HEK293 (cell line): Measurements from ENCODE around the gene PGK2.

Source experiments
- CTCF ChIA-PET: fragments of 350-600 bp; formaldehyde crosslinking; extraction: SDS; loops from one replicate; lab custom pipeline; 2021; ENCODE audit warnings: antibody characterized with exemption; lab: Yijun Ruan, JAX
- POLR2A ChIA-PET: fragments of 300-600 bp; formaldehyde crosslinking; extraction: SDS; loops from one replicate; lab custom pipeline; 2020; ENCODE audit warnings: antibody characterized with exemption, inconsistent platforms; lab: Yijun Ruan, JAX
- H3K27ac ChIP-seq: fragments of 200-500 bp; sonication (Bioruptor generic); 2 replicates; pipeline ENCODE4 v1.5.1; 2014; ENCODE audit warnings: low read depth, low read length, control low read depth, inconsistent platforms; ENCODE audit errors: extremely low read depth
- H3K36me3 ChIP-seq, 2 experiments: fragments of 200-500 bp in 1 of 2; sonication (Bioruptor generic) in 1 of 2; 1 replicate in 1 of 2; 2 replicates in 1 of 2; pipeline ENCODE4 v1.5.1; 2014 to 2017; ENCODE audit warnings: inconsistent platforms in 2 of 2, low read length in 2 of 2; ENCODE audit not compliant: control insufficient read depth in 2 of 2, insufficient read depth in 1 of 2
- H3K4me1 ChIP-seq: fragments of 200-500 bp; sonication (Bioruptor generic); 2 replicates; pipeline ENCODE4 v1.5.1; 2014; ENCODE audit warnings: mild to moderate bottlenecking, low read length, inconsistent platforms; ENCODE audit not compliant: control insufficient read depth, insufficient read depth
- H3K4me3 ChIP-seq: 2 replicates; pipeline ENCODE4 v1.5.1; 2011; ENCODE audit warnings: low read depth, mild to moderate bottlenecking, control low read depth, low read length, moderate library complexity
- H3K9me3 ChIP-seq: fragments of 200-500 bp; sonication (Bioruptor generic); 2 replicates; pipeline ENCODE4 v1.5.1; 2014; ENCODE audit warnings: low read depth, low read length, inconsistent platforms; ENCODE audit not compliant: control insufficient read depth, insufficient read depth
- TCF7L2 ChIP-seq: IDR thresholded peaks from 2 replicates; pipeline ENCODE4 v1.6.1; 2011; ENCODE audit warnings: low read depth, mild to moderate bottlenecking, inconsistent platforms, low read length, moderate library complexity, borderline replicate concordance
- YY2 ChIP-seq: fragments of 450-650 bp; formaldehyde crosslinking; IDR thresholded peaks from 2 replicates; pipeline ENCODE4 v1.5.1; 2016; ENCODE audit warnings: missing biosample characterization, missing genetic modification characterization
- ZEB2 ChIP-seq: fragments of 450-650 bp; formaldehyde crosslinking; IDR thresholded peaks from 2 replicates; pipeline ENCODE4 v1.5.1; 2016; ENCODE audit warnings: missing biosample characterization, missing genetic modification characterization
- ZNF10 ChIP-seq: fragments of 450-650 bp; formaldehyde crosslinking; IDR thresholded peaks from 2 replicates; pipeline ENCODE4 v1.5.1; 2017; ENCODE audit warnings: missing biosample characterization, missing genetic modification characterization
- ZNF121 ChIP-seq: fragments of 450-650 bp; formaldehyde crosslinking; IDR thresholded peaks from 2 replicates; pipeline ENCODE4 v1.5.1; 2016; ENCODE audit warnings: missing biosample characterization, missing genetic modification characterization
- ZNF132 ChIP-seq: fragments of 450-650 bp; formaldehyde crosslinking; IDR thresholded peaks from 2 replicates; pipeline ENCODE4 v1.5.1; 2017; ENCODE audit warnings: missing biosample characterization, missing genetic modification characterization, borderline replicate concordance
- ZNF16 ChIP-seq: fragments of 450-650 bp; formaldehyde crosslinking; IDR thresholded peaks from 2 replicates; pipeline ENCODE4 v1.5.1; 2016; ENCODE audit warnings: low read depth, missing biosample characterization, missing genetic modification characterization
- ZNF211 ChIP-seq: fragments of 450-650 bp; formaldehyde crosslinking; IDR thresholded peaks from 2 replicates; pipeline ENCODE4 v1.5.1; 2016; ENCODE audit warnings: low read depth, missing biosample characterization, missing genetic modification characterization
- ZNF23 ChIP-seq: fragments of 450-650 bp; formaldehyde crosslinking; IDR thresholded peaks from 2 replicates; pipeline ENCODE4 v1.5.1; 2016; ENCODE audit warnings: missing biosample characterization, missing genetic modification characterization, borderline replicate concordance
- ZNF24 ChIP-seq: fragments of 450-650 bp; formaldehyde crosslinking; IDR thresholded peaks from 2 replicates; pipeline ENCODE4 v1.5.1; 2016; ENCODE audit warnings: missing biosample characterization, missing genetic modification characterization
- ZNF341 ChIP-seq: fragments of 450-650 bp; formaldehyde crosslinking; IDR thresholded peaks from 2 replicates; pipeline ENCODE4; 2016; ENCODE audit warnings: low read depth, missing biosample characterization, missing genetic modification characterization
- ZNF416 ChIP-seq: fragments of 450-650 bp; formaldehyde crosslinking; IDR thresholded peaks from 2 replicates; pipeline ENCODE4 v1.5.1; 2016; ENCODE audit warnings: missing biosample characterization, missing genetic modification characterization
- ZNF423 ChIP-seq: fragments of 450-650 bp; formaldehyde crosslinking; IDR thresholded peaks from 2 replicates; pipeline ENCODE4 v1.5.1; 2016; ENCODE audit warnings: missing biosample characterization, missing genetic modification characterization
- ZNF48 ChIP-seq: fragments of 450-650 bp; formaldehyde crosslinking; IDR thresholded peaks from 2 replicates; pipeline ENCODE4 v1.5.1; 2016; ENCODE audit warnings: missing biosample characterization, missing genetic modification characterization
- ZNF571 ChIP-seq: fragments of 450-650 bp; formaldehyde crosslinking; IDR thresholded peaks from 2 replicates; pipeline ENCODE4 v1.5.0; 2017; ENCODE audit warnings: missing biosample characterization, missing genetic modification characterization
- ZNF585B ChIP-seq: fragments of 450-650 bp; formaldehyde crosslinking; IDR thresholded peaks from 2 replicates; pipeline ENCODE4 v1.5.1; 2016; ENCODE audit warnings: missing biosample characterization, missing genetic modification characterization
- ZNF658 ChIP-seq: fragments of 450-650 bp; formaldehyde crosslinking; IDR thresholded peaks from 2 replicates; pipeline ENCODE4; 2016; ENCODE audit warnings: missing biosample characterization, missing genetic modification characterization
- ZNF677 ChIP-seq: fragments of 450-650 bp; IDR thresholded peaks from 2 replicates; pipeline ENCODE4 v1.5.0; 2018; ENCODE audit warnings: missing biosample characterization, mild to moderate bottlenecking, missing genetic modification characterization, moderate library complexity
- ZNF768 ChIP-seq: fragments of 450-650 bp; formaldehyde crosslinking; IDR thresholded peaks from 2 replicates; pipeline ENCODE4 v1.5.1; 2018; ENCODE audit warnings: missing biosample characterization, mild to moderate bottlenecking, missing genetic modification characterization
- ZNF776 ChIP-seq: fragments of 450-650 bp; formaldehyde crosslinking; IDR thresholded peaks from 2 replicates; pipeline ENCODE4 v1.5.0; 2017; ENCODE audit warnings: missing biosample characterization, missing genetic modification characterization, borderline replicate concordance
- TF ChIP-seq, protein P1 (sequence below): fragments of 450-650 bp; formaldehyde crosslinking; IDR thresholded peaks from 2 replicates; pipeline ENCODE4 v1.5.1; 2016; ENCODE audit warnings: missing biosample characterization, missing genetic modification characterization
- TF ChIP-seq, protein P2 (sequence below): fragments of 450-650 bp; formaldehyde crosslinking; IDR thresholded peaks from 2 replicates; pipeline ENCODE4 v1.5.1; 2016; ENCODE audit warnings: missing biosample characterization, missing genetic modification characterization
- TF ChIP-seq, protein P3 (sequence below): IDR thresholded peaks from 2 replicates; pipeline ENCODE4 v1.6.1; 2011; ENCODE audit warnings: mild to moderate bottlenecking, low read depth, low read length, borderline replicate concordance
- TF ChIP-seq, protein P4 (sequence below): fragments of 450-650 bp; formaldehyde crosslinking; IDR thresholded peaks from 2 replicates; pipeline ENCODE4 v1.5.1; 2016; ENCODE audit warnings: missing biosample characterization, missing genetic modification characterization
- TF ChIP-seq, protein P5 (sequence below): fragments of 450-650 bp; formaldehyde crosslinking; IDR thresholded peaks from 2 replicates; pipeline ENCODE4 v1.5.1; 2017; ENCODE audit warnings: missing biosample characterization, missing genetic modification characterization
- TF ChIP-seq, protein P6 (sequence below): fragments of 450-650 bp; formaldehyde crosslinking; IDR thresholded peaks from 2 replicates; pipeline ENCODE4 v1.5.1; 2017; ENCODE audit warnings: missing biosample characterization, missing genetic modification characterization

Gene PGK2

DNA sequence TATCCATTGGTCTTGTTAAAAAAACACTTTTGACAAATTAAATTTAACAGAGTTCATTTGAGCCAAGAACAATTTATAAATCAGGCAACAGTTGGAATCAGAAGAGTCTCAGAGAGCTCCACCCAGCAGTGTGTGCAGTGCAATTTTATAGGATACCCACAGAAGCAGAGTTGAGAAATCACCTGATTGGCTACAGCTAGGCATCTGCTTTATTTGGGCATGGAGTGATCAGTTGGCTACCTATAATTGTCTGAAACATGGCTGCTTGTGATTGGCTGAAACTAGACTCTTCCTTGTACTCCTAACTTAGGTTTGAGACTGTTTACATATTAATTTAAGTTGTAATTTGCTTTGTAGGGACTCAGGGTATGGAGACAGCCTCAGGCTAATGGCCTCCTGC, 12.0 kb downstream of the PGK2 start:
- no peaks in the 10 kb centered on the region for H3K9me3 ChIP-seq
- TF ChIP-seq ZNF341 (tag by site-specific recombination): no peak
- no peak for TF ChIP-seq ZNF571 (tag by site-specific recombination)
- no peak for TF ChIP-seq ZNF48 (tag by site-specific recombination)
- no peak for TF ChIP-seq ZNF423 (tag by site-specific recombination)
- TF ChIP-seq ZNF776 (tag by site-specific recombination): no peak
- no peak for TF ChIP-seq ZNF132 (tag by site-specific recombination)
- no peak for TF ChIP-seq ZNF211 (tag by site-specific recombination)
- TF ChIP-seq ZNF658: no peak
- no peak for TF ChIP-seq ZNF10
- no peak for TF ChIP-seq ZNF121 (tag by site-specific recombination)
- TF ChIP-seq, protein P1, sequence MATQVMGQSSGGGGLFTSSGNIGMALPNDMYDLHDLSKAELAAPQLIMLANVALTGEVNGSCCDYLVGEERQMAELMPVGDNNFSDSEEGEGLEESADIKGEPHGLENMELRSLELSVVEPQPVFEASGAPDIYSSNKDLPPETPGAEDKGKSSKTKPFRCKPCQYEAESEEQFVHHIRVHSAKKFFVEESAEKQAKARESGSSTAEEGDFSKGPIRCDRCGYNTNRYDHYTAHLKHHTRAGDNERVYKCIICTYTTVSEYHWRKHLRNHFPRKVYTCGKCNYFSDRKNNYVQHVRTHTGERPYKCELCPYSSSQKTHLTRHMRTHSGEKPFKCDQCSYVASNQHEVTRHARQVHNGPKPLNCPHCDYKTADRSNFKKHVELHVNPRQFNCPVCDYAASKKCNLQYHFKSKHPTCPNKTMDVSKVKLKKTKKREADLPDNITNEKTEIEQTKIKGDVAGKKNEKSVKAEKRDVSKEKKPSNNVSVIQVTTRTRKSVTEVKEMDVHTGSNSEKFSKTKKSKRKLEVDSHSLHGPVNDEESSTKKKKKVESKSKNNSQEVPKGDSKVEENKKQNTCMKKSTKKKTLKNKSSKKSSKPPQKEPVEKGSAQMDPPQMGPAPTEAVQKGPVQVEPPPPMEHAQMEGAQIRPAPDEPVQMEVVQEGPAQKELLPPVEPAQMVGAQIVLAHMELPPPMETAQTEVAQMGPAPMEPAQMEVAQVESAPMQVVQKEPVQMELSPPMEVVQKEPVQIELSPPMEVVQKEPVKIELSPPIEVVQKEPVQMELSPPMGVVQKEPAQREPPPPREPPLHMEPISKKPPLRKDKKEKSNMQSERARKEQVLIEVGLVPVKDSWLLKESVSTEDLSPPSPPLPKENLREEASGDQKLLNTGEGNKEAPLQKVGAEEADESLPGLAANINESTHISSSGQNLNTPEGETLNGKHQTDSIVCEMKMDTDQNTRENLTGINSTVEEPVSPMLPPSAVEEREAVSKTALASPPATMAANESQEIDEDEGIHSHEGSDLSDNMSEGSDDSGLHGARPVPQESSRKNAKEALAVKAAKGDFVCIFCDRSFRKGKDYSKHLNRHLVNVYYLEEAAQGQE: no peak
- no peak for TF ChIP-seq YY2 (tag by site-specific recombination)
- no peak for TF ChIP-seq ZEB2 (tag by site-specific recombination)
- TF ChIP-seq, protein P2, sequence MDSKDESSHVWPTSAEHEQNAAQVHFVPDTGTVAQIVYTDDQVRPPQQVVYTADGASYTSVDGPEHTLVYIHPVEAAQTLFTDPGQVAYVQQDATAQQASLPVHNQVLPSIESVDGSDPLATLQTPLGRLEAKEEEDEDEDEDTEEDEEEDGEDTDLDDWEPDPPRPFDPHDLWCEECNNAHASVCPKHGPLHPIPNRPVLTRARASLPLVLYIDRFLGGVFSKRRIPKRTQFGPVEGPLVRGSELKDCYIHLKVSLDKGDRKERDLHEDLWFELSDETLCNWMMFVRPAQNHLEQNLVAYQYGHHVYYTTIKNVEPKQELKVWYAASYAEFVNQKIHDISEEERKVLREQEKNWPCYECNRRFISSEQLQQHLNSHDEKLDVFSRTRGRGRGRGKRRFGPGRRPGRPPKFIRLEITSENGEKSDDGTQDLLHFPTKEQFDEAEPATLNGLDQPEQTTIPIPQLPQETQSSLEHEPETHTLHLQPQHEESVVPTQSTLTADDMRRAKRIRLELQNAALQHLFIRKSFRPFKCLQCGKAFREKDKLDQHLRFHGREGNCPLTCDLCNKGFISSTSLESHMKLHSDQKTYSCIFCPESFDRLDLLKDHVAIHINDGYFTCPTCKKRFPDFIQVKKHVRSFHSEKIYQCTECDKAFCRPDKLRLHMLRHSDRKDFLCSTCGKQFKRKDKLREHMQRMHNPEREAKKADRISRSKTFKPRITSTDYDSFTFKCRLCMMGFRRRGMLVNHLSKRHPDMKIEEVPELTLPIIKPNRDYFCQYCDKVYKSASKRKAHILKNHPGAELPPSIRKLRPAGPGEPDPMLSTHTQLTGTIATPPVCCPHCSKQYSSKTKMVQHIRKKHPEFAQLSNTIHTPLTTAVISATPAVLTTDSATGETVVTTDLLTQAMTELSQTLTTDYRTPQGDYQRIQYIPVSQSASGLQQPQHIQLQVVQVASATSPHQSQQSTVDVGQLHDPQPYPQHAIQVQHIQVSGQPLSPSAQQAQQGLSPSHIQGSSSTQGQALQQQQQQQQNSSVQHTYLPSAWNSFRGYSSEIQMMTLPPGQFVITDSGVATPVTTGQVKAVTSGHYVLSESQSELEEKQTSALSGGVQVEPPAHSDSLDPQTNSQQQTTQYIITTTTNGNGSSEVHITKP (tag by site-specific recombination): no peak
- TF ChIP-seq ZNF768 (tag by site-specific recombination): no peak
- TF ChIP-seq ZNF416 (tag by site-specific recombination): no peak
- TF ChIP-seq ZNF24: no peak
- TF ChIP-seq, protein P3, sequence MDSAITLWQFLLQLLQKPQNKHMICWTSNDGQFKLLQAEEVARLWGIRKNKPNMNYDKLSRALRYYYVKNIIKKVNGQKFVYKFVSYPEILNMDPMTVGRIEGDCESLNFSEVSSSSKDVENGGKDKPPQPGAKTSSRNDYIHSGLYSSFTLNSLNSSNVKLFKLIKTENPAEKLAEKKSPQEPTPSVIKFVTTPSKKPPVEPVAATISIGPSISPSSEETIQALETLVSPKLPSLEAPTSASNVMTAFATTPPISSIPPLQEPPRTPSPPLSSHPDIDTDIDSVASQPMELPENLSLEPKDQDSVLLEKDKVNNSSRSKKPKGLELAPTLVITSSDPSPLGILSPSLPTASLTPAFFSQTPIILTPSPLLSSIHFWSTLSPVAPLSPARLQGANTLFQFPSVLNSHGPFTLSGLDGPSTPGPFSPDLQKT: no peak
- no peak overlapping the region for H3K4me3 ChIP-seq
- CTCF ChIA-PET: no interaction called here
- H3K4me1 ChIP-seq: no peaks in the 10 kb centered on the region
- H3K36me3 ChIP-seq: no peaks in the 10 kb centered on the region
- no peak overlapping the region for H3K27ac ChIP-seq
- POLR2A ChIA-PET: no interaction called here

DNA sequence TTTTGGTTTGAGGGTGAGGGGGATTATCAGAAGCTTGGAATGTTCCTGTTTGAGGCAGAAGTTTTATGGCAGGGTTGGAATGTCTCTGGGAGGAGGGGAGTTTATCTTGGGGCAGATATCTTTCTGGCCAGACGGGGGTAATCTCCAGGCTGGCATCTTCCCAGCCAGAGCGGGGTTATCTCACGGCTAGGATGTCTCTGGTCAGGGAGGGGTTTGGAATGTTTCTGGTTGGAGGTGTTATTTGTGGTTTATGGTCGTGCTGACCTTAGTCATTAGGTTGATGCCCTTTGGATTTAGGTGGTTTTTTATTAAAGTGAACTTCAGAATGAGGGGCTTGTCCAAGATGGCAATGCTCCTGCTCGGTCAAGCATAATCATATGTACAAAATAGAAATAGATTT, 14.8 kb downstream of the PGK2 start:
- ChIA-PET CTCF (no interaction called here), POLR2A (no interaction called here)
- H3K9me3 ChIP-seq: no peaks in the 10 kb centered on the region
- TF ChIP-seq, protein P4, sequence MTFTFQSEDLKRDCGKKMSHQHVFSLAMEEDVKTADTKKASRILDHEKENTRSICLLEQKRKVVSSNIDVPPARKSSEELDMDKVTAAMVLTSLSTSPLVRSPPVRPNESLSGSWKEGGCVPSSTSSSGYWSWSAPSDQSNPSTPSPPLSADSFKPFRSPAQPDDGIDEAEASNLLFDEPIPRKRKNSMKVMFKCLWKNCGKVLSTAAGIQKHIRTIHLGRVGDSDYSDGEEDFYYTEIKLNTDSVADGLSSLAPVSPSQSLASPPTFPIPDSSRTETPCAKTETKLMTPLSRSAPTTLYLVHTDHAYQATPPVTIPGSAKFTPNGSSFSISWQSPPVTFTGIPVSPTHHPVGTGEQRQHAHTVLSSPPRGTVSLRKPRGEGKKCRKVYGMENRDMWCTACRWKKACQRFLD (tag by site-specific recombination): no peak
- TF ChIP-seq ZNF677 (tag by site-specific recombination): no peak
- TF ChIP-seq ZNF585B (tag by site-specific recombination): no peak
- no peak for TF ChIP-seq ZNF23 (tag by site-specific recombination)
- no peak for TF ChIP-seq ZNF16 (tag by site-specific recombination)
- TF ChIP-seq, protein P5, sequence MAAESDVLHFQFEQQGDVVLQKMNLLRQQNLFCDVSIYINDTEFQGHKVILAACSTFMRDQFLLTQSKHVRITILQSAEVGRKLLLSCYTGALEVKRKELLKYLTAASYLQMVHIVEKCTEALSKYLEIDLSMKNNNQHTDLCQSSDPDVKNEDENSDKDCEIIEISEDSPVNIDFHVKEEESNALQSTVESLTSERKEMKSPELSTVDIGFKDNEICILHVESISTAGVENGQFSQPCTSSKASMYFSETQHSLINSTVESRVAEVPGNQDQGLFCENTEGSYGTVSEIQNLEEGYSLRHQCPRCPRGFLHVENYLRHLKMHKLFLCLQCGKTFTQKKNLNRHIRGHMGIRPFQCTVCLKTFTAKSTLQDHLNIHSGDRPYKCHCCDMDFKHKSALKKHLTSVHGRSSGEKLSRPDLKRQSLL (tag by site-specific recombination): no peak
- TF ChIP-seq TCF7L2: no peak
- TF ChIP-seq, protein P6, sequence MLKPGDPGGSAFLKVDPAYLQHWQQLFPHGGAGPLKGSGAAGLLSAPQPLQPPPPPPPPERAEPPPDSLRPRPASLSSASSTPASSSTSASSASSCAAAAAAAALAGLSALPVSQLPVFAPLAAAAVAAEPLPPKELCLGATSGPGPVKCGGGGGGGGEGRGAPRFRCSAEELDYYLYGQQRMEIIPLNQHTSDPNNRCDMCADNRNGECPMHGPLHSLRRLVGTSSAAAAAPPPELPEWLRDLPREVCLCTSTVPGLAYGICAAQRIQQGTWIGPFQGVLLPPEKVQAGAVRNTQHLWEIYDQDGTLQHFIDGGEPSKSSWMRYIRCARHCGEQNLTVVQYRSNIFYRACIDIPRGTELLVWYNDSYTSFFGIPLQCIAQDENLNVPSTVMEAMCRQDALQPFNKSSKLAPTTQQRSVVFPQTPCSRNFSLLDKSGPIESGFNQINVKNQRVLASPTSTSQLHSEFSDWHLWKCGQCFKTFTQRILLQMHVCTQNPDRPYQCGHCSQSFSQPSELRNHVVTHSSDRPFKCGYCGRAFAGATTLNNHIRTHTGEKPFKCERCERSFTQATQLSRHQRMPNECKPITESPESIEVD (tag by site-specific recombination): no peak

More for the DNA sequence above, 14.8 kb downstream of the PGK2 start:
- H3K27ac ChIP-seq: no peak overlapping the region
- no peaks in the 10 kb centered on the region for H3K36me3 ChIP-seq
- H3K4me1 ChIP-seq: no peaks in the 10 kb centered on the region
- H3K4me3 ChIP-seq: no peak overlapping the region
